Thymus (tissue), 11 donors: Measurements from ENCODE around the gene CCL20. TPM values are rescaled to one million over a fixed set of nuclear protein-coding genes. Genes with fewer than 3 reads are reported as not detected.

Source experiments
- DNase-seq, 9 donors: peaks; one replicate each; pipeline ENCODE4 v3.0.0-alpha.2; 2013; ENCODE audit warnings: low spot score in 9 of 9, low read depth in 6 of 9, missing footprints in 1 of 9
- H3K27ac ChIP-seq, 2 donors: one replicate each; pipeline ENCODE4 v1.5.1; 2013; ENCODE audit warnings: control low read depth in 1 of 2, low read depth in 1 of 2, low read length in 1 of 2, mild to moderate bottlenecking in 1 of 2, moderate library complexity in 1 of 2
- H3K27me3 ChIP-seq, 2 donors: one replicate each; pipeline ENCODE4 v1.5.1; 2013; ENCODE audit warnings: low read length in 1 of 2; ENCODE audit not compliant: control insufficient read depth in 2 of 2, insufficient read depth in 1 of 2
- H3K36me3 ChIP-seq, 2 donors: one replicate each; pipeline ENCODE4 v1.5.1; 2013; ENCODE audit warnings: low read length in 1 of 2, mild to moderate bottlenecking in 1 of 2, moderate library complexity in 1 of 2; ENCODE audit not compliant: control insufficient read depth in 2 of 2, insufficient read depth in 2 of 2
- H3K4me1 ChIP-seq, 2 donors: one replicate each; pipeline ENCODE4 v1.5.1; 2013; ENCODE audit warnings: low read length in 2 of 2; ENCODE audit not compliant: control insufficient read depth in 2 of 2, insufficient read depth in 2 of 2
- H3K4me3 ChIP-seq, 2 donors: one replicate each; pipeline ENCODE4 v1.5.1; 2013; ENCODE audit warnings: low read length in 2 of 2, control low read depth in 1 of 2, mild to moderate bottlenecking in 1 of 2
- H3K9me3 ChIP-seq, 2 donors: one replicate each; pipeline ENCODE4 v1.5.1; 2013; ENCODE audit warnings: low read length in 1 of 2, mild to moderate bottlenecking in 1 of 2; ENCODE audit not compliant: control insufficient read depth in 2 of 2, insufficient read depth in 1 of 2
- WGBS: extraction: QIAGEN DNeasy Blood & Tissue Kit; methylation state at CpG from one replicate; pipeline ENCODE4 v1.1.7; 2013; 5-methylcytosine and 5-hydroxymethylcytosine counted together
- polyA plus RNA-seq: library from polyadenylated mRNA; stranded (reverse); fragments of 200-250 nt; gene quantifications from one replicate; pipeline ENCODE4 v1.2.3, GENCODE V29; 2013
- total RNA-seq: library from RNA; stranded (reverse); fragments of 120-200 nt; gene quantifications from one replicate; pipeline ENCODE4 v1.2.4, GENCODE V29; 2013
- donor health status: healthy.

CCL20 gene
- total and polyA plus RNA-seq, 2 donors, result 2.8 to 15.0 TPM

DNA sequence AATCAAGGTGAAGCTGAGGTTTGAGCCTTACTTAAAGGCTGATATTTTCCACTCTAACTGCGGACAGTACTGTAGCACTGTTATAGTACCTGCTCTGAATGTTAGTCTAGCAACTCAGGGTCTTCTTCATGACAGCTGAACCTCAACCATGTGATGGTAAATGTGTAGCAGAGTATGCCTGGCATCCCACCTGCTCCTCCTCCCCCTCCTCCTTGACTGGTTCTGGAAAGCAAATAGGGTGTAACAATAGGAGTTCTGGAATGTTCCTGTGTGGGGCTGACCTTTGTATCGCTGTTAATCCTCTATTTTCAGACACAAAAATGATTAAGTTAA lies 447 bp upstream of the CCL20 start:
- no peak overlapping the region for H3K27ac ChIP-seq
- H3K4me1 ChIP-seq, result no peaks in the 10 kb centered on the region
- no peaks in the 10 kb centered on the region for H3K27me3 ChIP-seq
- DNase-seq, result no peak
- no peaks in the 10 kb centered on the region for H3K36me3 ChIP-seq
- WGBS, result 93% methylated on average over 2 of the region's 2 CpGs
- no peaks in the 10 kb centered on the region for H3K9me3 ChIP-seq
- H3K4me3 ChIP-seq, result no peak overlapping the region

DNA sequence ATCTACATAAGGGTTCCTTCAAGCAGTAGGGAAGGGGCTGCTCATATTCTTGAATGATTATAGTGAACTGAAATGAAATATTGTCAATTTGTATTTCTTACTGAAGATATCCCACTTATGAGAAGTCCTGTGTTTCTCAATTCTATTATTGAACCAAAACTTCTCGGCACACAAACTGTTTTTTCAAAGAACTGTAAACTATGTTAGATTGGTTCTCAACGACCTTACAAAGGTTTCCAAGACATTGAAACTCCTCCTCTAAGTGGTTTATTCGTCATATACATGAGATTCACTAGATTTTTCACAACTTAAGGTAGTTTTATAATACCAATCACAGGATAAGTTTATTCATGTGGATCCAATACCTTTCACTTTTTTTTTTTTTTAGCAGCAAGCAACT lies 1.4 kb downstream of the CCL20 start:
- H3K9me3 ChIP-seq, result no peaks in the 10 kb centered on the region
- no peaks in the 10 kb centered on the region for H3K36me3 ChIP-seq
- DNase-seq, result no peak
- WGBS, result 76% methylated on average over 3 of the region's 3 CpGs
- no peak overlapping the region for H3K4me3 ChIP-seq
- no peak overlapping the region for H3K27ac ChIP-seq
- no peaks in the 10 kb centered on the region for H3K4me1 ChIP-seq
- H3K27me3 ChIP-seq, result no peaks in the 10 kb centered on the region

DNA sequence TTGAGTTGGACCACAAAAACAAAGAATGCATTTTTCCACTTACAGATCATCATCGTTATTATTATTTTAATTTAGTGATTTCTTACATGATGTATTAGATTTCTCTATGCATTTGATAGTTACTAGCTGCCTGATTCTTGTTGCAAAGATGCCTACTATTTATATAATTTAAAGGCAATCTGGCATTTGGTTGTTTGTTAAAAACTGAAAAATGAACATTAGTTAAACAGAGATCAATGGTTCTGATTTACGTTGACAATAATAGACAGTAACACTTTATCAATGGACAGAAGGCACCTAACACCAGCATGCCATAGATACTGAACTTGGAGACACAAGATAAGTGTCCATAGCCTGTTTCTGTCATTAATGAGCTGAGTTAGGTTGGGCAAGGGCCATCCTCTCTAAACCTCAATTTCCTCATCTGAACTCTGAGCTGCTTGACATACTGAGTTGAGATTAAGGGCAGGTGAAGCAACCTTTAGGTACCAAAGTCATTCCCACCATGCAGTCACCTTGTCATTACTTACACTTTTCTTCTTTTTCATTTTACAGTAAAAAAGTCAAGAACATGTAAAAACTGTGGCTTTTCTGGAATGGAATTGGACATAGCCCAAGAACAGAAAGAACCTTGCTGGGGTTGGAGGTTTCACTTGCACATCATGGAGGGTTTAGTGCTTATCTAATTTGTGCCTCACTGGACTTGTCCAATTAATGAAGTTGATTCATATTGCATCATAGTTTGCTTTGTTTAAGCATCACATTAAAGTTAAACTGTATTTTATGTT lies 3.1 kb downstream of the CCL20 start:
- Histone ChIP-seq H3K9me3 (no peaks in the 10 kb centered on the region), H3K4me3 (no peak overlapping the region), H3K27me3 (no peaks in the 10 kb centered on the region), H3K36me3 (no peaks in the 10 kb centered on the region), H3K4me1 (no peaks in the 10 kb centered on the region), H3K27ac (no peak overlapping the region)
- DNase-seq, result no peak
- 72% methylated on average over 2 of the region's 2 CpGs for WGBS

DNA sequence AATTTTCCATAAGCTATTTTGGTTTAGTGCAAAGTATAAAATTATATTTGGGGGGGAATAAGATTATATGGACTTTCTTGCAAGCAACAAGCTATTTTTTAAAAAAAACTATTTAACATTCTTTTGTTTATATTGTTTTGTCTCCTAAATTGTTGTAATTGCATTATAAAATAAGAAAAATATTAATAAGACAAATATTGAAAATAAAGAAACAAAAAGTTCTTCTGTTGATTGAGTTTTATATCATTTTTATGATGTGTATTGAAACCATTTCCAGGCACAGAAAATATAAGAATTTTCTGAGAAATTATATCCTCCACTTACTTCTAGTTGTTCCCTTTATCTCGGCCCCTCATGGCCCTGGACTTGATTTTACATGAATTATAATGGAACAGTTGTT lies 3.7 kb downstream of the CCL20 start:
- DNase-seq, result no peak
- Histone ChIP-seq H3K4me1 (no peaks in the 10 kb centered on the region), H3K9me3 (no peaks in the 10 kb centered on the region), H3K27ac (no peak overlapping the region), H3K36me3 (no peaks in the 10 kb centered on the region), H3K27me3 (no peaks in the 10 kb centered on the region), H3K4me3 (no peak overlapping the region)
- 91% methylated on average over 1 of the region's 1 CpG for WGBS

DNA sequence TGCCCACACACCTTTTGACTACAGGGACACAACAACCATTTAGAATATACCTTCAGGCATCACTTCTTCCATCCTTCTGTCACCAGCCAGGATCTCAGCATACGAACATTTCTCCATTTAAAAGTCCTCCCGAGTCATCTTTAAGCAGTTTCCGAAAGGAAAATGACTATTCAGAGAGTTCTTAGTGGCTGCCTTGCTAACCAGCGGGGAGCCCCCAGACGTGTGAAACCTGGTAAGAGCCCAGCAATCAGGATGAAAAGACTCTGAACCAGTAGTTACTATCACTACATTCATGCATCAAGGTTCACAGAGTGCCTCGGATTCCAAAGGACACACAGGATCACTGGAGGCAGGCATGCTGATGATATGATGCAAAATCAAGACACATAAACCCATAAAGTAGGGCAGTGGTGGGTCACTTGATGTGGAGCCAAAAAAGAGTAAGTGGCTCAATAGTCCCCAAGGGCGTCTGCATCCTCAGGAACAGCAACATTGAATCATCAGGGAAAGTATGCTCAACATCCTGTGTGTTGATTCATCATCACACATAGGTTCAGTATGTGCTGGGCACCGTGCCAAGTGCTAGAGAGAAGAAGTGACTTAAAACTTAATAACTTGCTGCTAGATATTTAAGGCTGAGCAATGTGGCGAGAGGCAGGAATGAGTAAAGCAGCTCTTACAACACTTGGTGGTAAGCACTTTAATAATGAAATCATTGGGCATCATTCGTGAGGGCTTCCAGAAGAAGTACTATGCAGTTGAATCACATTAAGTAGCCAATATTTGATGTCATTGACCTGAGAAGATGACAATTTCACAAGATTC lies 4.4 kb downstream of the CCL20 start:
- Histone ChIP-seq H3K4me3 (no peak overlapping the region), H3K36me3 (no peaks in the 10 kb centered on the region), H3K27me3 (no peaks in the 10 kb centered on the region), H3K4me1 (no peaks in the 10 kb centered on the region), H3K27ac (no peak overlapping the region), H3K9me3 (no peaks in the 10 kb centered on the region)
- WGBS, result 63% methylated on average over 10 of the region's 10 CpGs
- DNase-seq, result peak in 1 of 9 donors; percentile 22

DNA sequence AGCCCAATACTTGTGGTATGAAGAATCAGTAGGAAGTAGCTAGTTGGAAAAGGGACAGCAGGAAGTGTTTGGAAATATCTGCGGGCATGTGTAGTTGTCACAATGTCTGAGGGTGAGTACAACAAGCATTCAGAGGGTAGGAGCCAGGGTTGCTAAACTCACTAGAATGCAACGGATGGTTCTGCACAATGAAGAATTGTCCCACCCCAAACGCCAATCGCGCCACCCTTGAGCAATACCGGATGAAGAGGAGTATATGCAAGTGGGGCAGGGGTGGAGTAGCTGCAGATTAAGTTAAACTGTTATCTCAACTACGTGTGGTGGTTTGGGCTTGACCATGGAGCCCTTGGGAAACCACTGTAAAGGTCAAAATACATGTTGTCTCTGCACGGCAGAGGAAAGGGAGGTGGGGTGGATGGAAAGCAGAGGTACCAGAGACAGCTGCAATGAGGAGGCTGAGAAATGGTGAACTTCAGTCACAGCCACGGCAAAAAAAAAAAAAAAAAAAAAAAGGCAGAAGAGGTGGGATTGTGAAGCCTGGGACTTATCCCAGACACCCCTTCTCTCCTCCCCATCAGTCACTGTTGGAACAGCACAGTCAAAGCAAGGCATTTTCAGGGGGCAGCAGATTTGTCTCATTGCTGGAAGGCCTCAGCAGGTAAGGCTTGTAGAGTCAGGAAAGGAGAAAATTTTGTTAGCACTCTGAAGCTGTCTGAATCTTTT lies 5.2 kb downstream of the CCL20 start:
- WGBS, result 89% methylated on average over 9 of the region's 9 CpGs
- Histone ChIP-seq H3K4me3 (no peak overlapping the region), H3K4me1 (no peaks in the 10 kb centered on the region), H3K9me3 (no peaks in the 10 kb centered on the region), H3K36me3 (no peaks in the 10 kb centered on the region), H3K27me3 (no peaks in the 10 kb centered on the region), H3K27ac (no peak overlapping the region)
- DNase-seq, result no peak

DNA sequence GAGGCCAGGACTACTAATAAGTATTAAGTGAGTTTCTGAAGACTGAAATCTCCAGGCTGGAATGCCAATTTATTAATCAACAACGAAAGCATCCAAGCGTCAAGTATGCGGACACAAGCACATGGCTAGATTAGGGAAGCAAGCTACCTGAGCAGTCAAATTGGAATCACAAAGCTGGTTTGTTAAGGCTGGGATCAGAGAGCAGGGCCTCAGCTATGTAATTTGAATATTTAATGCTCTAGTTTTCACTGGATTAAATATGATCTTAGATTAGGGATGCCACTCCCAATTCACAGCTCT lies 5.7 kb downstream of the CCL20 start:
- no peak overlapping the region for H3K4me3 ChIP-seq
- no peaks in the 10 kb centered on the region for H3K4me1 ChIP-seq
- no peaks in the 10 kb centered on the region for H3K9me3 ChIP-seq
- WGBS, result 97% methylated on average over 3 of the region's 3 CpGs
- no peak for DNase-seq
- no peak overlapping the region for H3K27ac ChIP-seq
- H3K27me3 ChIP-seq, result no peaks in the 10 kb centered on the region
- H3K36me3 ChIP-seq, result no peaks in the 10 kb centered on the region

DNA sequence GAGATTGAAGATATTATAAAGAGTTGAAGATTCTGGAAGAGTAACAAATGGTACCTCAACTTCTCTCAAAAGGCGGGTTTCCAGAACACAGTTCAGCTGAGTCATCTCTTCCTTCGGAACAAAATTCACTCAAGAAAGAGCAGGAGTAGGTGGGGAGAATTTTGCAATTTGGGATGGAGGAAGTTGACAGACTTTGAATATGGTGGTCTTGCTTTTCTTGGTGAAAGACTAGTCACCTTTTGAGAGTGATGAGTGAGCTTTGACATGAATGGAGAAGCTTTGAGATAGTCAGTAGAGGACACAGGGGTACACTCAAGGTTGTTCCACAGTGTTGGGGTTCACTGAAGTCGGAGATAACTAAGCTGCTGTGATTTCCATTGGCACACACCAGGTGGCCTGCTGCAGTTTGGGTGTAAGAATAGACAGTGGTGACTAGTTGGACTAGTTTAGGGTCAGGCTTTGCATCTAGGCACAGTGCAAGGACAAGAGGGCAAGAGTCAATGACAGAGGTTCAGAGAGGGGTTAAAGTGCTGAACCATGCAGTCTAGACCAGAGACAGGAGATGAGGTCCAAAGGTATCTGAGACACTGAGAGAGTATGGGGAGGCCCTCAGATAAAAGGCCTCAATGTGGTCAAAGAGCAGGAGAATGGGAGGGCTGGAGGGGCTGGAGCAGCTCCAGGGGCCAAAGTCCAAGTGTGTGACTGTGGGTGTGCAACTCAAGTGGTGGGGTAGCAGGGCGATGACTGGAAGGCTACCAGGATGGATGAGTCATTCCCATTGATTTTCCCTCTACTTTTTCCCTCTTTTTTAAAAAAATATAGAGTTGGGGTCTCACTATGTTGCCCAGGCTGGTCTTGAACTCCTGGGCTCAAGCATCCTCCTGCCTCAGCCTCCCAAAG lies 7.7 kb downstream of the CCL20 start:
- DNase-seq, result no peak
- no peaks in the 10 kb centered on the region for H3K27me3 ChIP-seq
- no peak overlapping the region for H3K27ac ChIP-seq
- WGBS, result 80% methylated on average over 4 of the region's 4 CpGs
- no peaks in the 10 kb centered on the region for H3K4me1 ChIP-seq
- no peaks in the 10 kb centered on the region for H3K9me3 ChIP-seq
- H3K4me3 ChIP-seq, result no peak overlapping the region
- H3K36me3 ChIP-seq, result no peaks in the 10 kb centered on the region
